Pancreas (tissue), 10 donors: Measurements from ENCODE around the gene MYO1H. TPM values are rescaled to one million over a fixed set of nuclear protein-coding genes. Genes with fewer than 3 reads are reported as not detected.

Experiments used
- ATAC-seq, 4 donors: fragments of 200-7000 bp; cut with Tn5 transposase; one replicate each; pipeline versions ENCODE4 v1.8.0 to v1.9.1; 2020; ENCODE audit warnings: mild to moderate bottlenecking in 4 of 4, moderate library complexity in 4 of 4
- DNase-seq, 6 donors: peaks; one replicate each; pipeline ENCODE4 v3.0.0-alpha.2; 2020
- FAIRE-seq: peaks from 2 replicates; lab custom pipeline; 2012; peaks lifted over from hg19 to GRCh38; lab: Jason Lieb, UNC
- H3K27ac ChIP-seq, 4 donors: fragments of 200-600 bp; sonication (generic); 1 replicate in 3 of 4; 2 replicates in 1 of 4; pipeline versions ENCODE4 v1.5.0 to v1.8.0; 2020
- H3K27me3 ChIP-seq, 4 donors: fragments of 200-600 bp; one replicate each; pipeline ENCODE4 v1.8.0; 2021
- H3K36me3 ChIP-seq, 3 donors: fragments of 200-600 bp; sonication (generic) in 1 of 3; one replicate each; pipeline versions ENCODE4 v1.5.0 to v1.8.0; 2020 to 2021
- H3K4me1 ChIP-seq, 3 donors: fragments of 200-600 bp; one replicate each; pipeline ENCODE4 v1.8.0; 2021
- H3K4me3 ChIP-seq, 4 donors: fragments of 200-600 bp; sonication (generic) in 2 of 4; one replicate each; pipeline versions ENCODE4 v1.5.0 to v1.8.0; 2020 to 2021
- H3K9me3 ChIP-seq, 4 donors: fragments of 200-600 bp; one replicate each; pipeline ENCODE4 v1.8.0; 2021
- CTCF ChIP-seq, 4 donors: fragments of 200-600 bp; sonication (generic) in 3 of 4; IDR thresholded peaks; one replicate each; pipeline versions ENCODE4 v1.5.0 to v1.8.0; 2021; ENCODE audit warnings: antibody characterized with exemption in 4 of 4
- WGBS, 2 donors: extraction: QIAGEN DNeasy Blood & Tissue Kit; methylation state at CpG; one replicate each; pipeline ENCODE4 v1.1.7; 2013; 5-methylcytosine and 5-hydroxymethylcytosine counted together
- intact Hi-C, 3 donors: fragments of 100-400 bp; cut with DNase I; formaldehyde crosslinking; loops; one replicate each; pipeline versions ENCODE4 v1.11.1 to v1.14.2; 2022
- polyA plus RNA-seq, 2 donors: library from polyadenylated mRNA; stranded (reverse); fragments of 200-250 nt; gene quantifications; one replicate each; pipeline ENCODE4 v1.2.3, GENCODE V29; 2013
- total RNA-seq, 6 donors: library from RNA; stranded (reverse); fragmentation: NEBNext Ultra II Directional in 4 of 6; extraction: Animal tissue kit (Norgen Biotek cat#: 25700) in 4 of 6; gene quantifications; one replicate each; pipeline versions ENCODE4 v1.2.1 to v1.2.4, GENCODE V29; 2021 to 2023
- donor health status: healthy with polysubstance abuse.
- donor health status: DM: no; HTN: no; CAD: no; lungs with moderate emphysema.
- donor health status: DM: no; HTN: no; CAD: no.
- donor health status: control.
- donor health status: control.
- donor health status: Bipolar disorder and iron deficiency.
- donor health status: DM: yes; HTN: yes; CAD: no.
- donor health status: DM: no; HTN: no; CAD: no.
- donor health status: DM: no; HTN: no; CAD: no.
- donor health status: DM: yes; HTN: yes; CAD: no.

MYO1H gene
- total and polyA plus RNA-seq, 8 donors: 0.07 TPM; not detected in 7

- ATAC-seq (peak; percentile 73 to 82 (median 78)), FAIRE-seq (peak; percentile 85), DNase-seq (peak in 4 of 6 donors; percentile 41 to 63 (median 50))
- H3K4me3 ChIP-seq: no peak overlapping the region
- TF ChIP-seq CTCF (IDR thresholded peaks at IDR 0.05): no peak
- H3K36me3 ChIP-seq: no peaks in the 10 kb centered on the region
- H3K4me1 ChIP-seq: peaks cover 3 to 25% (median 20%) of the 10 kb centered on the region in 3 donors
- no peaks in the 10 kb centered on the region for H3K27me3 ChIP-seq
- intact Hi-C loops: no loop called here
- WGBS, 2 donors: 49 to 50% methylated on average over 14 of the region's 14 CpGs
- H3K27ac ChIP-seq: peak overlapping the region; percentile 64 to 87 (median 77)
- no peaks in the 10 kb centered on the region for H3K9me3 ChIP-seq
Observed at GRCh38 chr12:109462868-109463692, 115.4 kb downstream of the MYO1H start.

- 56 to 62% methylated on average over 5 of the region's 5 CpGs for WGBS, 2 donors
- TF ChIP-seq CTCF (IDR thresholded peaks at IDR 0.05): no peak
- FAIRE-seq (no peak), ATAC-seq (no peak), DNase-seq (no peak)
- intact Hi-C loops: no loop called here
- H3K27me3 ChIP-seq: no peaks in the 10 kb centered on the region
- no peaks in the 10 kb centered on the region for H3K9me3 ChIP-seq
- peaks cover 3 to 25% (median 20%) of the 10 kb centered on the region in 3 donors for H3K4me1 ChIP-seq
- H3K4me3 ChIP-seq: no peak overlapping the region
- no peaks in the 10 kb centered on the region for H3K36me3 ChIP-seq
- peak overlapping the region; percentile 64 to 87 (median 77) for H3K27ac ChIP-seq
Observed at GRCh38 chr12:109463756-109464155, 116.1 kb downstream of the MYO1H start.

GRCh38 chr12:109464642-109465351, 117.1 kb downstream of the MYO1H start:
- ATAC-seq (no peak), FAIRE-seq (no peak), DNase-seq (no peak)
- no peak for TF ChIP-seq CTCF (IDR thresholded peaks at IDR 0.05)
- H3K4me1 ChIP-seq: peaks cover 3 to 25% (median 20%) of the 10 kb centered on the region in 3 donors
- intact Hi-C loops: no loop called here
- no peak overlapping the region for H3K4me3 ChIP-seq
- no peak overlapping the region for H3K27ac ChIP-seq
- H3K9me3 ChIP-seq: no peaks in the 10 kb centered on the region
- no peaks in the 10 kb centered on the region for H3K27me3 ChIP-seq
- WGBS, 2 donors: 87 to 90% methylated on average over 14 of the region's 14 CpGs
- no peaks in the 10 kb centered on the region for H3K36me3 ChIP-seq

GRCh38 chr12:109466305-109466704, 118.6 kb downstream of the MYO1H start:
- ATAC-seq (no peak), FAIRE-seq (no peak), DNase-seq (no peak)
- Histone ChIP-seq H3K27me3 (no peaks in the 10 kb centered on the region), H3K36me3 (no peaks in the 10 kb centered on the region), H3K9me3 (no peaks in the 10 kb centered on the region), H3K27ac (no peak overlapping the region), H3K4me1 (peaks cover 3 to 22% (median 17%) of the 10 kb centered on the region in 3 donors), H3K4me3 (no peak overlapping the region)
- intact Hi-C loops: no loop called here
- no peak for TF ChIP-seq CTCF (IDR thresholded peaks at IDR 0.05)
- WGBS, 2 donors: 81 to 83% methylated on average over 2 of the region's 2 CpGs
